CD4-positive, alpha-beta T cell treated with Interleukin-12 subunit alpha and Interleukin-12 subunit beta, for 1 hour (primary cell): ENCODE results near the gene INSC.

Experiments
- DNase-seq: peaks from one replicate; pipeline ENCODE4 v3.0.0-alpha.2; 2020

Gene INSC

GRCh38 chr11:15190611-15191010, 75.9 kb downstream of the INSC start:
- no peak for DNase-seq

GRCh38 chr11:15192005-15192556, 77.4 kb downstream of the INSC start:
- no peak for DNase-seq

GRCh38 chr11:15194671-15195415, 80.1 kb downstream of the INSC start:
- DNase-seq = no peak

GRCh38 chr11:15195454-15196200, 80.9 kb downstream of the INSC start:
- DNase-seq = no peak

- no peak for DNase-seq
These were observed 82.0 kb downstream of the INSC start for GRCh38 chr11:15196704-15197103.

- no peak for DNase-seq
These were observed 83.0 kb downstream of the INSC start for GRCh38 chr11:15197696-15198095.

- no peak for DNase-seq
These were observed 83.6 kb downstream of the INSC start for GRCh38 chr11:15198284-15198683.

- no peak for DNase-seq
These were observed 85.0 kb downstream of the INSC start for GRCh38 chr11:15199693-15200092.

- no peak for DNase-seq
These were observed 86.0 kb downstream of the INSC start for GRCh38 chr11:15200696-15201095.

GRCh38 chr11:15201586-15201985, 86.9 kb downstream of the INSC start:
- no peak for DNase-seq

GRCh38 chr11:15202626-15203025, 87.9 kb downstream of the INSC start:
- DNase-seq = no peak

GRCh38 chr11:15204711-15205110, 90.0 kb downstream of the INSC start:
- no peak for DNase-seq

GRCh38 chr11:15206791-15207190, 92.1 kb downstream of the INSC start:
- no peak for DNase-seq

- DNase-seq = peak; percentile 63
These were observed 93.9 kb downstream of the INSC start for GRCh38 chr11:15208378-15209222.

- DNase-seq = no peak
These were observed 98.2 kb downstream of the INSC start for GRCh38 chr11:15212876-15213275.

GRCh38 chr11:15213471-15214231, 98.9 kb downstream of the INSC start:
- DNase-seq = no peak

- no peak for DNase-seq
These were observed 100.3 kb downstream of the INSC start for GRCh38 chr11:15215005-15215404.

- no peak for DNase-seq
These were observed 102.0 kb downstream of the INSC start for GRCh38 chr11:15216678-15217077.

GRCh38 chr11:15217416-15217815, 102.7 kb downstream of the INSC start:
- no peak for DNase-seq

GRCh38 chr11:15222777-15223176, 108.1 kb downstream of the INSC start:
- DNase-seq = no peak

GRCh38 chr11:15223318-15223717, 108.6 kb downstream of the INSC start:
- DNase-seq = no peak

- no peak for DNase-seq
These were observed 109.7 kb downstream of the INSC start for GRCh38 chr11:15224466-15224865.
